Loucy (cell line): ENCODE measurements around the gene TRANK1.

Experiments used
- CTCF ChIP-seq: fragments of 200-600 bp; sonication (generic); conservative IDR thresholded peaks from 2 replicates; pipeline ENCODE4 v1.5.1; 2014; ENCODE audit warnings: mild to moderate bottlenecking, antibody characterized with exemption, low read length
- EZH2phosphoT487 ChIP-seq: fragments of 200-600 bp; IDR thresholded peaks from 2 replicates; pipeline ENCODE4 v1.6.1; 2018; ENCODE audit warnings: antibody characterized with exemption, mild to moderate bottlenecking, moderate library complexity, borderline replicate concordance

GRCh38 chr3:36926292-36926897 lies 18.5 kb downstream of the TRANK1 start:
- no peak for TF ChIP-seq CTCF
- no peak for TF ChIP-seq EZH2phosphoT487
